ENCODE measurements around the gene FUT8. TPM values are rescaled to one million over a fixed set of nuclear protein-coding genes. Genes with fewer than 3 reads are reported as not detected.

Gene FUT8
- total and polyA plus RNA-seq, 2 of the 8 experiments (the other 6 are each of a cell fraction or from before 2014, with no cell fraction given), result 10.5 to 25.1 TPM

GRCh38 chr14:65373016-65373670 lies 39.4 kb upstream of the FUT8 start:
- Histone ChIP-seq H3K9ac (replicated peaks in 1 of 4; ENCODE audit: extremely low read depth in 1 of 4, low read depth in 3 of 4, low read length in 3 of 4) (no peak overlapping the region), H3K27ac (ENCODE audit: low read depth, low read length) (no peak overlapping the region), H3K14ac (ENCODE audit: insufficient read length) (no peak overlapping the region), H3K23me2 (ENCODE audit: low read depth, low read length) (no peaks in the 10 kb centered on the region), H4K5ac (ENCODE audit: insufficient read length, low read depth, low read length) (no peak overlapping the region), H3K56ac (replicated peaks; ENCODE audit: insufficient read length, low read depth, low read length) (no peak overlapping the region), H3K4me1 (replicated peaks in 1 of 4; ENCODE audit: control insufficient read depth in 3 of 4, insufficient read depth in 4 of 4, low read length in 3 of 4) (peaks cover 0 to 4% (median 1%) of the 10 kb centered on the region in 4 experiments; a peak in 1 of 7 replicates), H3K4ac (replicated peaks; ENCODE audit: insufficient read length, low read depth, low read length) (no peak overlapping the region), H3K23ac (ENCODE audit: insufficient read length) (no peak overlapping the region), H2BK120ac (replicated peaks; ENCODE audit: low read depth, low read length) (no peak overlapping the region), H3K4me3 (ENCODE audit: extremely low read depth in 1 of 4, insufficient read depth in 2 of 4, low read depth in 3 of 4, low read length in 4 of 4) (no peak overlapping the region), H3K18ac (ENCODE audit: extremely low read depth, low read length) (no peak overlapping the region), H2AFZ (ENCODE audit: low read length) (no peak overlapping the region; the same call in 1 of the 2 replicates), H3K4me2 (ENCODE audit: insufficient read depth in 1 of 2, low read depth in 2 of 2, low read length in 2 of 2) (no peak overlapping the region), H4K91ac (replicated peaks; ENCODE audit: insufficient read length, low read length) (no peak overlapping the region), H2BK5ac (ENCODE audit: low read depth, low read length) (no peak overlapping the region), H2AK5ac (ENCODE audit: low read depth, low read length) (no peak overlapping the region), H4K8ac (ENCODE audit: extremely low read depth, insufficient read depth, low read length) (no peak overlapping the region), H3K36me3 (ENCODE audit: control insufficient read depth in 2 of 4, insufficient read depth in 4 of 4, low read length in 3 of 4) (no peaks in the 10 kb centered on the region), H3K79me1 (ENCODE audit: low read depth, low read length) (no peaks in the 10 kb centered on the region), H4K20me1 (replicated peaks in 1 of 2; ENCODE audit: control insufficient read depth in 1 of 2, insufficient read depth in 2 of 2, low read length in 2 of 2) (no peaks in the 10 kb centered on the region), H3K9me3 (ENCODE audit: insufficient read depth in 2 of 2, low read depth in 1 of 2, low read length in 1 of 2) (no peaks in the 10 kb centered on the region), H3K27me3 (replicated peaks in 1 of 4; ENCODE audit: control insufficient read depth in 3 of 4, extremely low read depth in 1 of 4, insufficient read depth in 3 of 4, low read length in 3 of 4) (no peaks in the 10 kb centered on the region), H2BK20ac (ENCODE audit: low read length) (no peak overlapping the region), H3K79me2 (ENCODE audit: control insufficient read depth in 1 of 2, insufficient read depth in 2 of 2, low read length in 2 of 2) (no peaks in the 10 kb centered on the region), H2BK15ac (ENCODE audit: low read length) (0 out of 2 replicates have a peak overlapping the region, but pooled peaks have one; percentile 61), H2BK12ac (ENCODE audit: low read depth, low read length) (0 out of 2 replicates have a peak overlapping the region, but pooled peaks have one; percentile 19)
- DNase-seq (ENCODE audit: low read depth in 1 of 2, low spot score in 2 of 2), result no peak
- POLR2A ChIA-PET (ENCODE audit: partially characterized antibody), result no interaction called here
- 91% methylated on average over 14 of the region's 15 CpGs; no CpG with 5 or more reads in 1 of the 2 experiments for WGBS, 2 experiments (ENCODE audit: extremely low coverage in 1 of 2, insufficient coverage in 1 of 2, insufficient read length in 1 of 2, insufficient replicate concordance in 2 of 2, low coverage in 1 of 2, low lambda C conversion rate in 2 of 2, missing lambda C conversion rate in 1 of 2)
- no peak for FAIRE-seq
- CTCF ChIA-PET (ENCODE audit: partially characterized antibody), result no interaction called here
- TF ChIP-seq POLR2AphosphoS5 (IDR thresholded peaks at IDR 0.05; ENCODE audit: low read depth, low read length) (no peak), TEAD4 (IDR thresholded peaks at IDR 0.05; ENCODE audit: low read depth, low read length) (no peak), KDM1A (IDR thresholded peaks at IDR 0.05; ENCODE audit: borderline replicate concordance, low read length) (no peak), GTF2F1 (IDR thresholded peaks at IDR 0.05; ENCODE audit: borderline replicate concordance, low read depth, low read length) (no peak), FOSL1 (IDR thresholded peaks at IDR 0.05; ENCODE audit: insufficient read depth, low read depth, low read length) (no peak), CTBP2 (IDR thresholded peaks at IDR 0.05; ENCODE audit: borderline replicate concordance, insufficient read depth, insufficient read length, low read length) (no peak), BCL11A (IDR thresholded peaks at IDR 0.05; ENCODE audit: low read depth in 2 of 2, low read length in 2 of 2) (no peak), RXRA (IDR thresholded peaks at IDR 0.05; ENCODE audit: insufficient read depth, low read depth, low read length) (no peak), RAD21 (IDR thresholded peaks at IDR 0.05 in 1 of 2, conservative IDR thresholded peaks at IDR 0.05 in 1 of 2; ENCODE audit: low read depth in 2 of 2, low read length in 2 of 2) (no peak), MAFK (IDR thresholded peaks at IDR 0.05; ENCODE audit: low read depth, low read length) (no peak)
- TF ChIP-seq, protein P1, sequence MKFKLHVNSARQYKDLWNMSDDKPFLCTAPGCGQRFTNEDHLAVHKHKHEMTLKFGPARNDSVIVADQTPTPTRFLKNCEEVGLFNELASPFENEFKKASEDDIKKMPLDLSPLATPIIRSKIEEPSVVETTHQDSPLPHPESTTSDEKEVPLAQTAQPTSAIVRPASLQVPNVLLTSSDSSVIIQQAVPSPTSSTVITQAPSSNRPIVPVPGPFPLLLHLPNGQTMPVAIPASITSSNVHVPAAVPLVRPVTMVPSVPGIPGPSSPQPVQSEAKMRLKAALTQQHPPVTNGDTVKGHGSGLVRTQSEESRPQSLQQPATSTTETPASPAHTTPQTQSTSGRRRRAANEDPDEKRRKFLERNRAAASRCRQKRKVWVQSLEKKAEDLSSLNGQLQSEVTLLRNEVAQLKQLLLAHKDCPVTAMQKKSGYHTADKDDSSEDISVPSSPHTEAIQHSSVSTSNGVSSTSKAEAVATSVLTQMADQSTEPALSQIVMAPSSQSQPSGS (IDR thresholded peaks at IDR 0.05; ENCODE audit: low read length), result no peak

All from H1 (cell line).